GM06990 (cell line): ENCODE results near the gene SCMH1.

Experiments
- DNase-seq: peaks from one replicate; pipeline ENCODE4 v3.0.0-alpha.2; 2011; ENCODE audit not compliant: insufficient read length; ENCODE audit errors: extremely low read depth
- H3K27me3 ChIP-seq: replicated peaks from 2 replicates; pipeline ENCODE4 v1.6.0; 2011; ENCODE audit warnings: low read length; ENCODE audit not compliant: control insufficient read depth, insufficient read depth
- H3K36me3 ChIP-seq: 2 replicates; pipeline ENCODE4 v1.5.1; 2011; ENCODE audit warnings: low read length; ENCODE audit not compliant: control insufficient read depth, insufficient read depth
- H3K4me3 ChIP-seq: replicated peaks from 2 replicates; pipeline ENCODE4 v1.5.1; 2011; ENCODE audit warnings: low read depth, mild to moderate bottlenecking, control low read depth, low read length
- CTCF ChIP-seq: IDR thresholded peaks from 2 replicates; pipeline ENCODE4 v1.5.1; 2011; ENCODE audit warnings: low read length, control low read depth, mild to moderate bottlenecking, inconsistent platforms; ENCODE audit not compliant: insufficient read depth, poor library complexity, severe bottlenecking

Gene SCMH1

GRCh38 chr1:41100170-41100569 is 141.9 kb downstream of the SCMH1 start:
- H3K27me3 ChIP-seq, result no peaks in the 10 kb centered on the region
- no peaks in the 10 kb centered on the region; the same call in 1 of the 2 replicates for H3K36me3 ChIP-seq
- no peak for DNase-seq
- TF ChIP-seq CTCF, result no peak
- no peak overlapping the region for H3K4me3 ChIP-seq

GRCh38 chr1:41098730-41099460 is 143.2 kb downstream of the SCMH1 start:
- H3K27me3 ChIP-seq, result no peaks in the 10 kb centered on the region
- H3K4me3 ChIP-seq, result no peak overlapping the region
- TF ChIP-seq CTCF, result no peak
- no peak for DNase-seq
- no peaks in the 10 kb centered on the region; the same call in 1 of the 2 replicates for H3K36me3 ChIP-seq

DNA sequence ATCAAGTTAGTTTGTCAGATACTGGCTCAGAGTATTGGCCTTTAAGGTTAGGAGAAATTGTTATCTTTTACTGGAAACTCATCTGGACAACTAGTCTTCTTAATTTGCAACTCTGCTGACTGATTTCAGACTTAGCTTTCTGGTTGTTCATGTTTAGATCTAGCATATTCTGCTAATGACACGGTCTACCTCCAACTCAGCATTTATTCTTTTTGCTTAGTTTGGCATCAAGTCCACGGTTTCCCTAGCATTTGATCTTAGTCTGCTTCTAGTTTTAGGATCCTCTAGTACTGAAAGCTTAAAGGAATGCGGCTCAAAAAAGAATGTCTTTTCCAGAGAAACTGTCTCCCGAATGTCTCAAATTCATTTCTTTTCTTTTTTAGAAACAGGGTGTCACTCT is 145.0 kb downstream of the SCMH1 start:
- H3K4me3 ChIP-seq, result no peak overlapping the region
- TF ChIP-seq CTCF, result no peak
- no peaks in the 10 kb centered on the region for H3K36me3 ChIP-seq
- H3K27me3 ChIP-seq, result no peaks in the 10 kb centered on the region
- no peak for DNase-seq

- H3K4me3 ChIP-seq, result no peak overlapping the region
Measured at GRCh38 chr1:41093826-41094225, 148.3 kb downstream of the SCMH1 start.

DNA sequence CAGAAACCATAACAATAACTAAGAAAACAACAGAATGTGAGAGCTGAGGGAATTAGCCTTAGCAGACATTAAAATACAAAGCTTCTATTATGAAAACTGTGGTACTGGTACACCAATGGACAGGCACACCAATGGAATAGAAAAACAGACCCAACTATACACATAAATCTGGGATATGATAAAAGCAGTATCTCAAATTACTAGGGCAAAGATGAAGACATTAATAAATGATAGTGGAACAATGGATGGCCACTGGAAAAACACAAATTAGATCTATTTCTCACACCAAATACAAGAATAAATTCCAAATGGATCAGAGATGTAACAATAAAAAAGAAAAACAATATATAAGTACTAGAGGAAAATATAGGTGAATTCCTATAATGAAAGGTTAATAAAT is 155.2 kb downstream of the SCMH1 start:
- TF ChIP-seq CTCF, result no peak
- no peak for DNase-seq
- Histone ChIP-seq H3K4me3 (no peak overlapping the region), H3K27me3 (no peaks in the 10 kb centered on the region), H3K36me3 (no peaks in the 10 kb centered on the region)

More at GRCh38 chr1:41093826-41094225, 148.3 kb downstream of the SCMH1 start:
- DNase-seq, result no peak
- no peaks in the 10 kb centered on the region for H3K27me3 ChIP-seq
- no peak for TF ChIP-seq CTCF
- no peaks in the 10 kb centered on the region for H3K36me3 ChIP-seq
